LNCAP (cell line): ENCODE measurements around the gene LYPD4.

ENCODE experiments used
- TF ChIP-seq, protein P1 (sequence below): fragments of 450-650 bp; IDR thresholded peaks from 2 replicates; pipeline ENCODE4 v1.5.1; 2017; ENCODE audit warnings: mild to moderate bottlenecking

LYPD4 gene

DNA sequence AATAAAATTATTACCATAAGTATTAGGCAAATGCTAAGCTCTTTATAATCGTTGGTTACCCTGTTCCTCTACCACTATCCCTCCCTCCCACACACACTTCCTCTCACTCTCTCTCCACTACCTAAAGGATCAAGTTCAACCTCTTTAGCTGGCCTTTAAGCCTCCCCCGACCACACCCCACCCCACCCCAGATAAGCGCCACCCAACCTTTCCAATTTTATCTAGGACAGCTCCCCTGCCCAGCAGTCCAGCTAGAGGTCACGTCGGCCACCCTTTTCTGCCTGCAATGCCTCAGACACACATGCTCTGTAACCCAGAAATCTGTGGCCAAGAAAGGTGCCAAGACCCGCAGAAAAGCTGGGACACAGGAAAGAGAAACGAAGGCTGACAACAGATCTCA, 1.1 kb downstream of the LYPD4 start:
- TF ChIP-seq, protein P1, sequence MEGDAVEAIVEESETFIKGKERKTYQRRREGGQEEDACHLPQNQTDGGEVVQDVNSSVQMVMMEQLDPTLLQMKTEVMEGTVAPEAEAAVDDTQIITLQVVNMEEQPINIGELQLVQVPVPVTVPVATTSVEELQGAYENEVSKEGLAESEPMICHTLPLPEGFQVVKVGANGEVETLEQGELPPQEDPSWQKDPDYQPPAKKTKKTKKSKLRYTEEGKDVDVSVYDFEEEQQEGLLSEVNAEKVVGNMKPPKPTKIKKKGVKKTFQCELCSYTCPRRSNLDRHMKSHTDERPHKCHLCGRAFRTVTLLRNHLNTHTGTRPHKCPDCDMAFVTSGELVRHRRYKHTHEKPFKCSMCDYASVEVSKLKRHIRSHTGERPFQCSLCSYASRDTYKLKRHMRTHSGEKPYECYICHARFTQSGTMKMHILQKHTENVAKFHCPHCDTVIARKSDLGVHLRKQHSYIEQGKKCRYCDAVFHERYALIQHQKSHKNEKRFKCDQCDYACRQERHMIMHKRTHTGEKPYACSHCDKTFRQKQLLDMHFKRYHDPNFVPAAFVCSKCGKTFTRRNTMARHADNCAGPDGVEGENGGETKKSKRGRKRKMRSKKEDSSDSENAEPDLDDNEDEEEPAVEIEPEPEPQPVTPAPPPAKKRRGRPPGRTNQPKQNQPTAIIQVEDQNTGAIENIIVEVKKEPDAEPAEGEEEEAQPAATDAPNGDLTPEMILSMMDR, result no peak

- TF ChIP-seq, protein P1, result no peak
Observed at GRCh38 chr19:41839211-41839610, 5.3 kb downstream of the LYPD4 start.

GRCh38 chr19:41837981-41838708, 6.3 kb downstream of the LYPD4 start:
- TF ChIP-seq, protein P1, result no peak

DNA sequence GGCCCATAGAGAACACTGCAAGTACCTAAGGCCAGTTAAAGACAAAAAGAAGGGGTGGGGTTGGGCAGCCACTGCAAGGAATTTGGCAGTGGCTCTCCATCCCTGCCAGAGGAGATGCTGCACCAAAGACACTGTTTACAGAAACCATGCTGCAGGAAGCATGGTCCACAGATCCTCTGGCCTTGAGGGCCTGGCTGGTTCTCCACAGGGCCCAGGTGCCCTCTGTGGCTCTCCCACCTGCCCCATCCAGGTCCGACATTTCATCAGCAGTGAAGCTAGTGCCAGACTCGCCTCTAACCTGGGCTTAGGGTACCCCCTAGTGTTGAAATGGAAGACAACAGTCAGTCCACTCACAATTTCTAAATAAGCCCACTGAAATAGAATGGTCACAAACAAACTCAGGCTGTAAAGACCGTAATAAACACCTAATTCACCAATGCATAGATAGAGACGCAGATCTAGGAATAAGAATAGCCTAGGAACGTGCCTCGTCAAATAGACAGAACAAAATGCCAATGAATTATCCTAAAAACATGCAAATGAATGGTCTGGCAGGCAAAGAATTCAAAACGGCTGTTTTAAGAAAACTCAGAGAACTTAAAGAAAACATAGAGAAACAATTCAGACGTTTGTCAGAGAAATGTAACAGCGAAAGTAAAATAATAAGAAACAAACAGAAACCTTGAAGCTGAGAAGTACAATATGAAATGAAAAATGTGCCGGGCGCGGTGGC, 23.3 kb downstream of the LYPD4 start:
- TF ChIP-seq, protein P1, result peak; percentile 54

DNA sequence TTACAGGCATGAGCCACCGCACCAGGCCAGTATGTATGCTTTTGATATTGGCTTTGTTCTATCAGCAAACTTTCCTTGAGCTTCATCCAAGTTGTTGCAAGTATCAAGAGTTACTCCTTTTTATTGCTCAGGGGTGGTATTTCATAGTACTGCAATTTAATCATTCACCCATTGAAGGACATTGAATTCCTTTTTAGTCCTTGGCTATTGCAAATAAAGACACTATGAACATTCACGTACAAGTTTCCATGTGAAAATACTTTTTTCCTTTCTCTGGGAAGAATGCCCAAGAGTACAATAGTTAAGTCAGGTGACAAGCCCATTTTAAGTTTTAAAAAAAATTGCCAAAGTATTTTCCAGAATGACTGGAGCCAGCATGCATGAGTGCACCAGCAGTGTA, 27.7 kb downstream of the LYPD4 start:
- TF ChIP-seq, protein P1, result no peak

- TF ChIP-seq, protein P1, result no peak
Observed at GRCh38 chr19:41815301-41815700, 29.2 kb downstream of the LYPD4 start.

DNA sequence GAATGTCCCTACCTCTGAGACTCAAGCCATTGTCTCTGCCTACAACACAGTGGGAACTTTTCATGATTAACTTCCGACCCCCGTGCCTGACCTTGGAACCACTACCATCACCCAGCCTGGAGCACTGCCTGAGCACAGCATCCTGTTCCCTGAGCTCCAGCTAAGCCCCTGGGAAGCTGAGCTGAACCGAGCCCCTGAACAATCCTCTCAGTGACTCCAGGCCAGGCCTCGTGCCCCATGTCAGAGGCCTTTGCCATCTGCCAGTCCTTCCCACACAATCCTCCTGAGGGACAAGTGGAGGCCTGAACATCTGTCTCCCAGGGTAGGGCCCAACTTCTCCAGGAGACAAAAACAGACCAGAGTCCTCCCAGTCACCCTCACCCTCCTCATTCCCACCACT, 30.6 kb downstream of the LYPD4 start:
- TF ChIP-seq, protein P1, result no peak
